Spleen (tissue), 7 donors: ENCODE results near the gene MSMP.

Experiments used
- CTCF ChIP-seq, 11 experiments: fragments of 200-600 bp in 7 of 11; fragments of 450-650 bp in 4 of 11; sonication (generic) in 4 of 11; IDR thresholded peaks in 8 of 11; conservative IDR thresholded peaks in 3 of 11; 1 replicate in 7 of 11; 2 replicates in 4 of 11; pipeline versions ENCODE4 v1.4.0 to v1.8.0; 2016 to 2021; ENCODE audit warnings: antibody characterized with exemption in 11 of 11, inconsistent platforms in 4 of 11, mild to moderate bottlenecking in 1 of 11
- POLR2A ChIP-seq, 3 donors: fragments of 450-650 bp; IDR thresholded peaks; one replicate each; pipeline ENCODE4 v1.5.1; 2017; ENCODE audit warnings: antibody characterized with exemption in 3 of 3, mild to moderate bottlenecking in 1 of 3
- POLR2AphosphoS5 ChIP-seq, 3 donors: sonication (generic); formaldehyde crosslinking; IDR thresholded peaks; one replicate each; pipeline ENCODE4 v1.5.1; 2017; ENCODE audit warnings: antibody characterized with exemption in 3 of 3
- donor health status: DM: no; HTN: no; CAD: no; lungs with moderate emphysema.
- donor health status: DM: no; HTN: no; CAD: no.
- donor health status: DM: no; HTN: no; CAD: no.

DNA sequence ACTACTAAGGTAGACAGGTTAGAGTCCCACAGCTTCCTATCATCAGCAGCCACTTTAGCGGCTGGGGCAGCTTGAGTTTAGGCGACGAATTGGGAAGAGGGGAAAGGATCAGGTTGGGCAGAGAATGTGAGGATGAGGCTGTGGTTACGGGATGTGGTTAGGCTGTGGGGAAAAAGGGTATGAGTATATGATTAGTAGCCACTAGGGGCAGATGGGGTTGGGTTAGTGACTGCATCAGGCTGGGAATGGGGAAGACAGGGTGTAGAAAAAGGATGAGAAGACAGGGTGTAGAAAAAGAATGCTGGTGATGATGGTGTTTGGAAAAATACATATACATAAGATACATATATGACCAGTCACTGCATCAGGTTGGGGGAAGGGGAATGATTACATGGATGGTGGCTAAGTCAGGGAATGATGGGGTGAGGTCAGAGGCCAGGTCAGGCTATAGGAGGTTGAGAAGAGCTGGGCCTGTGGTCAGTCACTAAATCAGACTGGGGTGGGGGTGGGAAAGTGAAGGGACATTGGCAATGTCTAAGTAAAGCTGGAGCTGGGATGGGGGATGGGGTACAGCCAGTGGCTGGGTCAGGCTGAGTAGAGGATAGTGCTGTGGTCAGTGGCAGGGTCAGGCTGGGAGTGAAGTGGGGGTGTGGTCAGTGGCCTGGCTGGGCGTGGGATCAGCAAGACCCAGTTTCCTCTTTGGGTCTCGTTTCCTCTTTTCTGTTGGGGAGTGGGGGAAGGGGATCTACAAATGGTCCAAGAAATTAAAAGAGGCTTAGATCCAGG is 24.2 kb downstream of the MSMP start:
- peak in 10 of 11 experiments; percentile 18 to 80 (median 55) for TF ChIP-seq CTCF (IDR thresholded peaks at IDR 0.05 in 8 of 11, conservative IDR thresholded peaks at IDR 0.05 in 3 of 11)
- no peak for TF ChIP-seq POLR2A (IDR thresholded peaks at IDR 0.05)
- peak; percentile 42 to 65 (median 61) for TF ChIP-seq POLR2AphosphoS5 (IDR thresholded peaks at IDR 0.05)
